GM18873 (cell line): ENCODE measurements around the gene PLXDC2.

Experiments used
- ATAC-seq: cut with Tn5 transposase; IDR thresholded peaks from one replicate; pipeline ENCODE4 v1.9.1; 2021; ENCODE audit warnings: mild to moderate bottlenecking, moderate library complexity, moderate number of reproducible peaks; ENCODE audit not compliant: unreplicated experiment, low FRiP score

Gene PLXDC2

DNA sequence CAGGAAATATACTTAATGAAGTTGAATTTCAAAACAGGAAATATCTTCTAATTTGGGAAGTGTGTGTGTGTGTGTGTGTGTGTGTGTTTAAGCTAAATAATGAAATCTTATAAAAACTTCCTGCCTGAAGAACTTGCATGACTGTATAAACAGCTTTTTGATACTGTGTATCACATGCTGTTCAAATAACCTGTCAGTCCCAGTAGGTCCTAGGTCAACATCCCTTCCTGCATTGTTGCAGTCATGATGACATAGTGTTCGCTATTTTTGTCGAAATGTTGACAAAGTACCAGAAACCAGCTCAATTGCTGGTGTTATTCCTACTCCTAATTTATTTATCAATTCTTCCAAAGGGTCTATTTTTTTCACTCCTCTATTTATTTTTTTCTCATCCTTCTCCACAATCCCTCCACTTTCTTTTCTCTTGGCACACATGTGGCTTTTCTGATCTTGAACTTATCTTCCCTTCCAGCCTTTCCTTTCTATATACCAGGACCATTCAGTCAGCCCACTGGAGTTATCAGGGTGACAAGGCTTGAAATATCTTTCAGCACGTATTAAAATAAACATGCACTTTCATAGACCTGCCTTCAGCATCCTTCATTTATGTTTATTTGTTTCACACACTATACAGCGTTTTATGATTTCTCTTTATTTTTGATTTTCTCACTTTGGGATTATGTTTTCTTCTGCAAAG lies 115.8 kb downstream of the PLXDC2 start:
- ATAC-seq: no peak

DNA sequence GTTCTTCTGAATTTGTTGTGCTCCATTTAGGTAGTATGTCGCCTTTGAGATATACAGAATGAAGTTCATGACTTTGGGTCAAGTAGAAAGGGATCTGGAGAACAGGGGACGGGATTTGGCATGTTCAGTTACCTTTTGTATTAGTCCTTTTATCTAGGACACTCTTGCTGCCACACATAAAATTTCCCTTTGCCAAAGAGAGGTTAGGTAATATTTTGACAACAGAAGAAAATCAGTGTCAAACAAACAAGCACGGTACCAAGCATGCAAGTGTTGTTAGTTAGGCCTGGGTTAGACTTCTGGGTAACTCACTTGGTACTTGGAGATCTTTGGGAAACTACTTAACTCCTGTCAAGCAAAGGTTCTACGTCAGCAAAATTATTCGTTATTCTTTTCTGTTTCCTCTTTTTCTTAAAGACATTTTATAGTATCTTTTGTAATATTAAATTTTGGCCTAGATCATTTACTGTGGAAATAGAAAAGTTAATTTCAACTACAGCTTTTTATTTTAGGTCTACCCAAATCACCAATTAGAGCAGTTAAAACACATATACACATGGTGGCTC lies 116.7 kb downstream of the PLXDC2 start:
- ATAC-seq: no peak

DNA sequence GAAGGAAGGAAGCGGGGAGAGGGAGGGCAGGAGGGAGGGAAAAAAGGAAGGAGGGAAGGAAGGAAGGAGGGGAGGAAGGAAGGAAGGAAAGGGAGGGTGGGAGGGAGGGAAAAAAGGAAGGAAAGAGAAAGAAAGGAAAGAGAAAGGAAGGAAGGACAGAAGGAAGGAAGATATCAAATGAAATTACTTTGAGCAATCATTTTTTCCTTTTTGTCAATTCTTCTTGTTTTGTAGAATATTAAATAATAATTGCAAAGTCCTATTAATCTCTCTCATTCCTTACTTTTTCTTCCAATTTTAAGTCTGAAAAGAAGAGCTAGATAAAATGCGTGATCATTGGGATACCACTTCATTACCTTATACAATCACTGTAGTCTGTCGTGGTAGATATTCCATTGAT lies 117.5 kb downstream of the PLXDC2 start:
- ATAC-seq: no peak

DNA sequence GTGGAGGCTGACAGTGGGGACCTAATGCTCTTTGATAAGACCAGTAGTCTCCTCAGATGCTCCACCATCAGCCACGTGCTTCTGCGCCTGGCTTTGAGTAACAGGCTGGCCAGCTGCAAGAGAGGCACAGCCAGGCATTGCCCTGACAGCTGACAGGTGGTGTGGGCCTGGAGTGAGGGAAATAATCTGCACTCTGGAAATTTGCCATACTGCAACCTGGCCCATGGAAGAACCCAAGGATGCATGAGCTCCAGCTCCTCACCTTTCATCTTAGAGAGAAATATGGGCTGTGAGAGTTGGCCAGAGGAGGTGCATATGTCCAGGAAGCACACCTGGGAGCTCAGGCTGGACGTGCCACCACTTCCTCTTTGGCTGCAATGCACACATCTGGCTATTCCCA lies 118.9 kb downstream of the PLXDC2 start:
- ATAC-seq: no peak

DNA sequence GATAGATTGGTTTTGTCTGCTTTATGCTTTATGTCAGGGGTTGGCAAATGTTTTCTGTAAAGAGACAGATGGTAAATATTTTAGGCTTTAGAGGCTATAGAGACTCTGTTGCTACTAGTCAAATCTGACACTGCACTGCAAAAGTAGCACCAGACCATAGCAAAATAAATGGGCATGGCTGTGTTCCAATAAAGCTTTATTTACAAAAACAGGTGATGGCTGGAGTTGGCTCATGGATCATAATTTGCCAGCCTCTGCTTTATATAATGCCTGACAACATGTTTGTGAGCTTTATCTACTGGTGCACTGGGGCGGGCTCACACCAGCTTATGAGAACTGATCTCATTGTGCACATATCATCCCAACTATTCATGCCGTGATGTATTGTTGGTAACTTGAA lies 120.1 kb downstream of the PLXDC2 start:
- ATAC-seq: no peak

DNA sequence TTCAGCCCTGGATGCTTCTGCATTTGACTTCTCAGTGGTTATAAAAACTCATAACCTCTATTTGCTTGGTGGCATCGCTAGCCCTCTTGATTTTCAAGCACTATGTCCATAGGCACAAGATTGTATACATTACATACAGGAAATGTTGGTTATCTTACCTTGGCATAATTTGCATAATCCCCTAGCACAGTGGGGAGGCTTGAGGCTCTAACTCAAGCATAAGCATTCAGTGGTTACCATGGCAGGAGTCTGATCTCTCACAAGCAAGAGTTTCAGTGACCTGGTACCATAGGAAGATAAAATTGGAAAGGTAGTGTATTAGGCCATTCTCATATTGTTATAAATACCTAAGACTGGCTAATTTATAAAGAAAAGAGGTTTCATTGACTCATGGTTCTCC lies 121.8 kb downstream of the PLXDC2 start:
- no peak for ATAC-seq

DNA sequence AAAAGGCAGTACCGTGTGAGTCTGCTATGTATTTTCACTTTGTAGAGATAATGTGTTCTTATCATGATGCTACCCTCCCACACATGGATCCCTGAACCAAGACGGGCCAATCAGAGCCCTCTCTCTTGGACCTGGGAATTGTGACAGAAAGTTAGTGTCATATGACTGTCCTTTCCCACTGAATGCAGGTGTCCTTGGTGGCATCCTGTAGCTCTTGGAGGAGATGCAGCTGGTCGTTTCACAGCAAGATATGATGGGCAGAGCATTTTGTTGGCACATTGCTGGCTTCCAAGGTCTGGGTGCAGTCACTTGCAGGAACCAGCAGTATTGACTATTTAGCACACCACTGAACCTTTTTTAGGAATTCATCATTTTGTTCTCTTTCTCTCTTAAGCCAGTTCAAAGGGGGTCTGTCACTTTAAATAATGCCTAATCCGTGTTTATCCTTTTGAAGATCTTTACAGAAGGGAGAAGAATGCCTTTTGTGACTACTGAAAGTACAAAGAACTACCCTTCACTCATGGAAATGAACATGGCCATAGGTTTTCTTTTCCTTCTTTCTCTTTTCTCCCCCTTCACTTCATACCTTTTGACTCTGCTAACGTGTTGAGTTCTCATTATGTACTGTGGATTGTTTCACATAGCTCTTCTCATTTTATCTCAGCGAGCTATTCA lies 125.1 kb downstream of the PLXDC2 start:
- no peak for ATAC-seq

DNA sequence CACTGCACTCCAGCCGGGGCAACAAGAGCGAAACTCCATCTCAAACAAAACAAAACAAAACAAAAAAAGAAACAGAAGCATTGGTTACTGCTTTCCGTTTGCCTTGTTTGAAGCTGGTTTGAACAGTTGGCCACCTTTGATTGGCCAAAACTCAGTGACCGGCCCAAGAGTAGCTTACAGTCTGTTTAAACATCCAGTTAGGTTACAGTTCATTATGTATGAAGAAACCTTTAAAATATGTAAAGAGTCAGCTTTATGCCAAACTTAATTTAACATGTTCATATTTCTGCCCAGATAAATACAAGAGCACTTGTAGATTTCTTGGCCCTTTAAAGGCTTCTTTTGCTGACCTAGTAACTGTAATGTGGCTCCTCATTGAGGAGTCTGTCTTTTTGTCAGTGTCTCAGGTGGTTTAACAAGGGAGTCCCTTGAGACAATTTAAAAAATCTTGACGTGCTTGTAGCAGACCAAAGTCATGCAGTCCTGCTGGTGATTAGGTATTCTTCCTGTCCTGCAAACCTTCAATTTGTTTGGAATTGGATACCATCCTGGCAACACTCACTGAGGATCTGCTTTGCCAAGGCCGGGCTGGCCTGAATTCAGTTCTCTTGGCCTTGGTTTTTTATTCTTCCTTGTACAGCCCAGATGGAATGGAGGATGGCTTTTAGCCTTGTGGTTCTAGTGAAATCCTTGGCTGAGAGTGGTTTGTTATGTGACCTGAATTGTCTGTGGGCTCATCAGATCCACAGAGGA lies 128.9 kb downstream of the PLXDC2 start:
- ATAC-seq: no peak

DNA sequence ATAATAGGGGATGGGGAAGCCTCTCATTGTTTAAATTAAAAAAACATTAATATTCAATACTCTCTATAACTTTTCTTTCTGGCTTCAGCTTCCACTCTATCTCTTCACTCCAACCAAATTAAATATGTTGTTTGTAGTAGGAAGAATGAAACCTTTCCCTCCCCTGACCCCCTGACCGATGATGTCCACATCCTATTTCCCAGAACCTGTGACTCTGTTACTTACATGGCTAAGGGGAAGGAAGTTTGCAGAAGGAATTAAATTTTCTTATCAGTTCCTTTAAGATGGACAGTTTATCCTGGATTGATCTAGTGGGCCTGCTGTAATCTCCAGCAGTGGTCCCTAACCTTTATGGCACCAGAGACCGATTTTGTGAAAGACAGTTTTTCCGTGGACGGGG lies 130.0 kb downstream of the PLXDC2 start:
- ATAC-seq: no peak

DNA sequence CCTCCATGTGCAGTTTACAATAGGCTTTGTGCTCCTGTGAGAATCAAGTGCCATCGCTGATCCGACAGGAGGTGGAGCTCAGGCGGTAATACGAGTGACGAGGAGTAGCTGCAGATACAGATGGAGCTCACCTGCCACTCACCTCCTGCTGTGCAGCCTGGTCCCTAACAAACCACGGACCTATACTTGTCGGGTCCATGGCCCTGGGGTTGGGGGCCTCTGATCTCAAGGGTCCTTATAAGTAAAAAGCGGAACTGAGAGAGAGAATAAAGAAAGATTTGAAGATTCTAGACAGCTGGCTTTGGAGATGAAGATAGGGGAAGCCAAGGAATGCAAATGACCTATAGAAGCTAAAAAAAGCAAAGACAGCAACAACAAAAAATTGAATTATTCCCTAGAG lies 130.6 kb downstream of the PLXDC2 start:
- ATAC-seq: no peak

DNA sequence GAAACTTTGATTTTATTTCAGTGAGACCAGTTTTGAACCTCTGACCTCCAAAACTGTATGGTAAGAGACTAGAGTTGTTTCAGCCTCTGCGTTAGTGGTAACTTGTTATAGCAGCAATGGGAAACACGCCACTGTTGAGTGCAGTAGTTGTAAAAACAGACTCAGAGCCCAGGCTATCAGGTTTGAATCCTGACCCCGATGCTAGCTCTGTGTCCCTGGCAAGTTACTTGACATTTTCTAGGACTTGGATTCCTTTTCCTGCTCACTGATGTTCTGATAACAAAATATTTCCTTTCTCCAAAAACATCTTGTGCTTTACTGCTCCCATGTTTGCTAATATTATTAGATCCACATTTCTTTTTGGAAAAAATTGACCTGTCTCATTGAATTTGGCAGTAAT lies 131.0 kb downstream of the PLXDC2 start:
- ATAC-seq: no peak

DNA sequence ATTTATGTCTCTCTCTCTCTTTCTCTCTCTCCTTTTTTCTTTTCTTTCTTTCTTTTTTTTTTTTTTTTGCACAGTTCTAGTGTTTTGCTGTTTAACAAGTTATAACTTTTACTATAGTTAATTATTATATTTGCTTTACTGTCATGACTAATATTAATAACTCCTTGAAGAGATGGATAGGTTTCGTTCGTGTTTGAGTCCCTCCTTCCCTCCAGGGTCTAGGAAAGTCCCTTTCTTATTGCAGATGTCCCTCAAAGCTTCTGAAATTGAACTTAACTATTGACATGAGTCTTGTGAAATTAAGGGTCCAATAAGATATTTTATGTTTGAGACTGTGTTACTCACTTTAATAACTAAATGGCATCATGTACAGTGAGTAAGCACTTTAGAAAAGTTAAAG lies 131.4 kb downstream of the PLXDC2 start:
- peak; percentile 77 for ATAC-seq

DNA sequence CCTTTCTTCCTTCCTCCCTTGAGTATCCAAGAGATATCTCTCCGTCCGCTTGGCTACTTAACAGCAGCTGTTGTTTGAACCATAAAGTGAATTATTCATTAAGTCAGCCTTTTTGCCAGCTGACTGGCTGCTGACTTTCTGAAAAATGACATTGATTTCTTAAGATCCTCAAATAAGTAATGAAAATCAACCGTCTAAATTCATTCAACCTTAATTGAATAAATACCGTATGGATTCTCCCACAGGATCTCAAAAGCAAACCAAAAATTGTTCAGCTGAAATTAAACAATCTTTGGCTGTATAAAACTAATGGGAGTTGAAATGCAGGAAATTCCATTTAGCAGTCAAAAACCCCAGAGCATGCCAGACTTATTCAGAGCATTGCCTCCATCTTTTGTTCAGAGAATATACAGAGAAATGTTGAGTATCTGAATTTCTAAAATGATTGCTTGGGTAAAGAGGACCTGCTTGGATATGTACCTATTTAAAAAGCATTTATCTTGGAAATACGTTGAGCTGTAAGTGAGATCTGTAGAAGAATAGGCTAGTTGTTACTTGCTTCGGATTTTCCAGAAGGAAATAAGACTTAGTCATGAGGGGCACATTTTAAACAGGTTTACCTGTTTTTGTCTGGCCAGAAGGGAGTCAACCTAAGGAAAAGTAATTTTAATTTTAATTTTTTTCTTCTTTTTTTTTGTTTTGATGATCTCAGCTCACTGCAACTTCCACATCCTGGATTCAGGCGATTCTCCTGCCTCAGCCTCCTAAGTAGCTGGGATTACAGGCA lies 136.2 kb downstream of the PLXDC2 start:
- ATAC-seq: no peak

DNA sequence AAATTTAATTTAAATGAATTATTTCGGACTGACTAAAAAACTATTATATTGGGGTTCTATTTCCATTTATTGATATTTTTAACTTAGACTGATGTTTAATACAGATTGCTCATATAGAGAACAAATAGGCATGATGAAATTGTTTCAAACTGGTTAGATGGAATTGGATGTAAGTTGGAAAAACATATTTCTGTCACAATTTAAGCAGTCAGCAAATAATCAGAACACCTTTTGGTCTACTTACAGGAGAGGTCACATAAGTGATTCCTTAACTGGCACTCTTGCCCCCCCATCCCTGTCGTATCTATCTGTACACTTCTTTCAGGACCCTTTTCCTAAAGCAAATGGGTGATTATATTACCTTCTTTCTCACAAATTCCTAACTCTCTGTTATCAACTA lies 138.4 kb downstream of the PLXDC2 start:
- no peak for ATAC-seq

DNA sequence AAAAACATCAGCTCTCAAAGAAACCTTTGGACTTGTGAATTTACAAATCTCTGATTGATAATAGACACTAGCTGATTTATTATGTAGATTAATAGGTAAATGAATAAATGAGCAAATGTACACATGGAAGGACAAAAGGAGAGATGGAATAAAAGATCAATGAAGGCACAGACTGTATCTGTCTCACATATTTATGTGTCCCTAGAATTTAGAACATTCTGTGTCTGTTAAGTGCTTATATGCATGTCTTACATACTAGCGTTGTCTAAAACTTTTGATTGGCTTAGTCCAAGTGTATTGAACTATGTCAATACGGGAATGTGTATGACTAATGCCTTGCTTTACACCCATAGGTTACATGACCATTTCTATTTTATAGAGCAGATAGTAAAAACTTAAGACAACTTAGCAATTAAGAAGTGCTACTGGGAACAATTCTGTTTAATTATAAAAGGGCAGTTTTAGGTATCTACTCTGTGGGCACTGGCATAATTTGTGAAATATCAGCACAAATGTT lies 140.3 kb downstream of the PLXDC2 start:
- no peak for ATAC-seq

DNA sequence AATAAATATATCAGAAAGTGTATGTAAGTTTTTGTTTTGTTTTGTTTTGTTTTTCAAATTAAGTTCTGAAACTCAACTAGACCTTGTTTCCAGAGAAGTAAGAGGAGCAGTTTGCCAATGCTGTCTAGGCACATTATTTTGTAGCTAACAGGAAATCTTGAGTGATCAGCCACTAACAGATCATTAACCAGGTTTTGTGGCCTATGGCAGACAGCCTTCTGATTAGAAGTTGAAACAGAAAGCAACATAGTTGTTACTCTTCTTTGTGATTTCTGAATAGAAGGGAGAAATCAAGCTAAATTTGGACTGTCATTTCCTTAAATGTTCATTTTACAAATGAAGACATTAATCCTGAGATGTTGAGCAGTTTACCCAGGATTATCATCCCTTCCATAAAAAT lies 142.6 kb downstream of the PLXDC2 start:
- peak; percentile 99 for ATAC-seq

DNA sequence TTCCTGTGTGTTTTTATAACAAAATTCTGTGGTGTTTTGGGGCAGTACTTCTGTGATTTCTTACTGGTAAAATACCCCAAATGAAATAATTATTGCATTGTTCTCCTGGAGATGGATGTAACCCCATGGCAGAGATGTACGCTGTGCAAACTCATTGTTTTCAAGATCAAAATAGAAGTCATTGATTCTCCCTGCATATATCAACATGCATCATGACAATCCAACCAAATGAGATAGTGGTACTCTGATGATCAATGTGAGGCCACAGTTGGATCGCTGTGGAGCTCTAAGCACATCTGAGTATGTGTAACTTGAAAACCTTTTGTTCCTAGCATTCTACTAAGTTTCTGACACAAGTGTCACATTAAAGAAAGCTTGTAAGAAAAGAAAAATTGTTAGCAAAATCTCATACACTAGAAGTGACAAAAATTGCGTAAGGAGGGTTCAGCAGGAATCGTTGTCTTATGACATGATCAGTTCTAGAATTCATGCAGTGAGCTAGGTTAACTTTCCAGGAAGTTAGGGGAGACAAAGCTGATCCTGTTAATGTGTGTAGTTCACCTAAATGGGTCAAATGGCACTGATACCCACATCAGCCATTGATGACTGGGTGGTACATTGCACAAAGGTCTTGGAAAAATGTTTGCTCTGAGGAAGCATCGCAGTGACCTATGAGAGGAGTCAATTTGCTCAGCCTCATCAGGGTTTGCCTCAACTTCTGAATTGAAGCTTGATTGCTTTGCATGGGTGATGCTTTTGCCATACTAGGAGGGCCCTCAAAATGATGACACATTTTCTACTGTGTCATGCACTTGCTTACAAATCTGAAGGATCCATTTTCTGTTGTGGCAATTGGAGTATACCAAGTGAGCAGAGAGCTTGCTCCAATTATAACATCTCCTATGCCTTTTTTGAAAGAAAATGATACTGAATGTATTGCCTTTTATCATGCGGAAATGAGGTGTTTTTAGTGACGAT lies 145.1 kb downstream of the PLXDC2 start:
- ATAC-seq: no peak

DNA sequence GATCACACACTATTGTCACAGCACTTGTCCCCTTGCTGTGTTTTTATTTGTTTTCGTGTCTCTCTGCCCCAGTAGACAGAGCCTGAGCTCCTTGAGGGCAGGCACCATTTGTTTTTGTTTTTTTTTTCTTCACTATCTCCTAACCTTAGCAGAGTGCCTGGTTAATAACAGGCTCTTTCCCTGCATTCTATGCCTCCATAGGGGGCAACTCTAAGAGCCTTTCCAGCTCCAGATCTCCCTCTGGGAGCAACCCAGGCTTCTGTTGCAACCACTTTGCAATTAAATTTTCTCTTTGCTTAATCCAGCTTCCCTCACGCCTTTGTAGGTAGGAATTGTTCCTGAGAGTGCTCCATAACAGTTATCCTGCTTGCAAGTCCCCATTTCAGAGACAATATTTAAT lies 148.4 kb downstream of the PLXDC2 start:
- no peak for ATAC-seq

DNA sequence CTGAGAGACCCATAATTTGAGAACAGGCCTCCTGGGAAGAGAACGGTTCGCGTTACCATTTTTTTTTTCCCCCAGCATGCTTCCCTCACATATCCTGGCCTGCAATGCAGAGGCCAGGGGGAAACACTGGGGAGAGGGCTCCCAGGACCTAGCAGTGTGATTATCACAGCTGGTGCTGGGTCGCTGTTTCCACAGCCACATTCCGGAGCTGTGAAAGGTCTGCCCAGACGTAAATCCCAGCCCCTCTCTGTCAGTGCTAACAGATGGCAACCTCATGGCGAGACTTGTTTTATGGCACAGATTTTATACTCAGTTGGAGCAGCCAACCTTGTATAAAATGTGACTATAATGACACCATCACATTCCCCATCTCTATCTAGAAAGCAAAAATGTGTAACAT lies 150.5 kb downstream of the PLXDC2 start:
- ATAC-seq: no peak
